ENCODE data around the gene STK4.

DNA sequence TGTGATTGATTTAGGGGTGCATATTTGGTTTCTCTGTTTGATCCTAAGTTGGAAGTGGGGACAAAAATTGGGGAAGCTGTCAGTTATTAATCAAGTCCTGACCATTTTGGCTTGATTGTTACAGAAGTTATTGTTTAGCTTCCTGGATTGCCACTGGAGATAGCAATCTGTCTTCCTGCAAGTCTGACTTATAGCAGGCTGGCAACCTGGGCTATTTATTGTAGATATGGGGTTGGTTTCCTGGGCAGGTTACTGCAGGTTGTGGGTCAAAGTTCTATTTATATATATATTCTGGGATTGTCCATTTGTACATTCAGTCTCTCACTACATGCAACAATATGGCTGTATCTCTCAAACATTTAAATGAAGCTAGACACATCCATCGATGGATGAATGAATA lies 116.8 kb downstream of the STK4 start:
- no peak for TF ChIP-seq POLR2A (IDR thresholded peaks at IDR 0.05)
- no peak for TF ChIP-seq EP300 (IDR thresholded peaks at IDR 0.05)
- TF ChIP-seq CTCF (IDR thresholded peaks at IDR 0.05) = no peak
- no peak for TF ChIP-seq POLR2AphosphoS5 (IDR thresholded peaks at IDR 0.05)

All from suprapubic skin (tissue), 4 donors.